Upper lobe of right lung (tissue), 1 donor: ENCODE results near the gene SCN2A. TPM values are rescaled to one million over a fixed set of nuclear protein-coding genes. Genes with fewer than 3 reads are reported as not detected.
A peak's percentile ranks its signal among the peaks of the same experiment; 100 is the strongest.

Source experiments
- ATAC-seq: fragments of 200-7000 bp; cut with Tn5 transposase; one replicate; pipeline ENCODE4 v1.9.1; 2020; ENCODE audit warnings: mild to moderate bottlenecking, moderate library complexity
- DNase-seq: peaks from one replicate; pipeline ENCODE4 v3.0.0-alpha.2; 2020
- H3K27ac ChIP-seq: fragments of 200-600 bp; one replicate; pipeline ENCODE4 v1.8.0; 2022
- H3K27me3 ChIP-seq: fragments of 200-600 bp; one replicate; pipeline ENCODE4 v1.8.0; 2022; ENCODE audit warnings: mild to moderate bottlenecking
- H3K36me3 ChIP-seq: fragments of 200-600 bp; one replicate; pipeline ENCODE4 v1.8.0; 2022
- H3K4me1 ChIP-seq: fragments of 200-600 bp; one replicate; pipeline ENCODE4 v1.8.0; 2022
- H3K4me3 ChIP-seq: fragments of 200-600 bp; one replicate; pipeline ENCODE4 v1.8.0; 2022; ENCODE audit warnings: mild to moderate bottlenecking
- H3K9me3 ChIP-seq: fragments of 200-600 bp; one replicate; pipeline ENCODE4 v1.8.0; 2022
- CTCF ChIP-seq: fragments of 200-600 bp; IDR thresholded peaks from one replicate; pipeline ENCODE4 v1.8.0; 2022; ENCODE audit warnings: antibody characterized with exemption
- intact Hi-C: fragments of 100-400 bp; cut with DNase I; formaldehyde crosslinking; loops from one replicate; pipeline ENCODE4 v1.11.0; 2022
- total RNA-seq: library from RNA; stranded (reverse); fragmentation: NEBNext Ultra II Directional; extraction: Animal tissue kit (Norgen Biotek cat#: 25700); gene quantifications from one replicate; pipeline ENCODE4 v1.2.1, GENCODE V29; 2021
- donor health status: DM: no; HTN: yes; CAD: no; lungs with severe emphysema.

SCN2A gene
- total RNA-seq, 1 donor from 2014 or later = 0.58 TPM

- H3K36me3 ChIP-seq = no peaks in the 10 kb centered on the region
- H3K9me3 ChIP-seq = no peaks in the 10 kb centered on the region
- no peaks in the 10 kb centered on the region for H3K27me3 ChIP-seq
- no peaks in the 10 kb centered on the region for H3K4me1 ChIP-seq
- H3K4me3 ChIP-seq = no peak overlapping the region
- TF ChIP-seq CTCF = no peak
- no peak for ATAC-seq
- no peak for DNase-seq
- intact Hi-C loops = loop anchor here (10.0 kb wide), 1 partner anchor 293 kb away; no protein-coding TSS in a partner anchor
- no peak overlapping the region for H3K27ac ChIP-seq
Observed at GRCh38 chr2:165402162-165402561, 162.9 kb downstream of the SCN2A start.

GRCh38 chr2:165406173-165406572 is 167.0 kb downstream of the SCN2A start:
- intact Hi-C loops = loop anchor here (10.0 kb wide), 1 partner anchor 289 kb away; no protein-coding TSS in a partner anchor
- Histone ChIP-seq H3K27ac (no peak overlapping the region), H3K36me3 (no peaks in the 10 kb centered on the region), H3K27me3 (no peaks in the 10 kb centered on the region), H3K9me3 (no peaks in the 10 kb centered on the region), H3K4me3 (no peak overlapping the region), H3K4me1 (no peaks in the 10 kb centered on the region)
- DNase-seq = no peak
- no peak for ATAC-seq
- no peak for TF ChIP-seq CTCF

- Histone ChIP-seq H3K9me3 (no peaks in the 10 kb centered on the region), H3K4me3 (no peak overlapping the region), H3K36me3 (no peaks in the 10 kb centered on the region), H3K27ac (no peak overlapping the region), H3K27me3 (no peaks in the 10 kb centered on the region), H3K4me1 (no peaks in the 10 kb centered on the region)
- intact Hi-C loops = loop anchor here (10.0 kb wide), 1 partner anchor 287 kb away; no protein-coding TSS in a partner anchor
- ATAC-seq = no peak
- DNase-seq = no peak
- no peak for TF ChIP-seq CTCF
Observed at GRCh38 chr2:165407466-165407865, 168.3 kb downstream of the SCN2A start.

- intact Hi-C loops = loop anchor here (10.0 kb wide), 1 partner anchor 287 kb away; no protein-coding TSS in a partner anchor
- H3K9me3 ChIP-seq = no peaks in the 10 kb centered on the region
- no peaks in the 10 kb centered on the region for H3K4me1 ChIP-seq
- H3K4me3 ChIP-seq = no peak overlapping the region
- no peaks in the 10 kb centered on the region for H3K27me3 ChIP-seq
- no peaks in the 10 kb centered on the region for H3K36me3 ChIP-seq
- DNase-seq = no peak
- peak; percentile 36 for ATAC-seq
- no peak overlapping the region for H3K27ac ChIP-seq
- no peak for TF ChIP-seq CTCF
Observed at GRCh38 chr2:165408186-165408585, 169.0 kb downstream of the SCN2A start.

- intact Hi-C loops = no loop called here
Observed at GRCh38 chr2:165410276-165410675, 171.1 kb downstream of the SCN2A start.

More at GRCh38 chr2:165410276-165410675, 171.1 kb downstream of the SCN2A start:
- Histone ChIP-seq H3K9me3 (no peaks in the 10 kb centered on the region), H3K4me1 (no peaks in the 10 kb centered on the region), H3K36me3 (no peaks in the 10 kb centered on the region), H3K27ac (no peak overlapping the region), H3K27me3 (no peaks in the 10 kb centered on the region), H3K4me3 (no peak overlapping the region)
- ATAC-seq (no peak), DNase-seq (no peak)
- no peak for TF ChIP-seq CTCF
